Kidney capillary endothelial cell (primary cell): ENCODE data around the gene DNAAF9.

Source experiments
- DNase-seq: peaks from one replicate; pipeline ENCODE4 v3.0.0-alpha.2; 2018; ENCODE audit warnings: low spot score

The DNAAF9 gene

GRCh38 chr20:3410464-3410863 is 3.0 kb upstream of the DNAAF9 start:
- DNase-seq = no peak

GRCh38 chr20:3409417-3409816 is 1.9 kb upstream of the DNAAF9 start:
- DNase-seq = no peak

DNA sequence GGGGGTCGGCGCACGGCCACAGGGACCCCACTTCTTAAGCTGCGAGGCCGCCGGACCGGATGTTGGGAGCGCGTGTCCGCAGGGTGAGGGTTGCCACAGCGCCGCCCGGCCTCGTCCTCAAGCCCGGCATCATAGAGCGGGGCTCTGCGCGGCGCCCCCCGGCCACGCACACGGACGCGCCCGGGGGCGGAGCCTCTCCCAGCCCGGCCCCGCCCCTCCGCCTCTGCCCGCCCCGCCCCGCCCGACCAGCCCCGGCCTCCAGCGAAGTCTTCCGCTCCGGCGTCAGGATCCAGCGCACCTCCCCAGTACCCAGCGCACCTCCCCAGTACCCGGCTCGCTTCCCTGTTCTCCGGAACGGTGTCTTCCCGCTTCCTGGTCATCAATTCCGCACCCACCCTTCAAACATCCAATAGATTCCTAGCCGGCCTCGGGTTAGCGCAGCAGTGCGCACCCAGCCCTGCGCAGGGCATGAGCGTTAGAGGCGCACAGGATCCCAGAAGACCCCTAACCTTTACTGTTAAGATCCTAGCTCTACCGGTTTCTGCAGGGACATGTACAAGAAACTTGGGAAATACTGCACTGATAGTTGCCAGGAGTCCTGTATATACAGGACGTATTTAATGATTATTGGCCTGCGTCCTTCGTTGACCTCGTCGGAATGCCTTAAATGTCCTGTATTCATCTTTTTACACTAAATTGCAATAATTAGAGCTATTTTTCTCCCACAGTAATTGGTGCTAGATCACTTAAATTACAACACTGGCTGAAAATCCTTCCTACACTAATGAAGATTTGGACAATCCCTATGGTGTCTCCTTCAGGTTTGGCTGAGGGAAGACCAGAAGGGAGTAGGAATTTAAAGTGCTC is 535 bp upstream of the DNAAF9 start:
- DNase-seq = peak; percentile 69

- DNase-seq = peak; percentile 6
Measured at GRCh38 chr20:3406481-3407039, 909 bp downstream of the DNAAF9 start.

- DNase-seq = no peak
Measured at GRCh38 chr20:3405696-3406358, 1.6 kb downstream of the DNAAF9 start.

DNA sequence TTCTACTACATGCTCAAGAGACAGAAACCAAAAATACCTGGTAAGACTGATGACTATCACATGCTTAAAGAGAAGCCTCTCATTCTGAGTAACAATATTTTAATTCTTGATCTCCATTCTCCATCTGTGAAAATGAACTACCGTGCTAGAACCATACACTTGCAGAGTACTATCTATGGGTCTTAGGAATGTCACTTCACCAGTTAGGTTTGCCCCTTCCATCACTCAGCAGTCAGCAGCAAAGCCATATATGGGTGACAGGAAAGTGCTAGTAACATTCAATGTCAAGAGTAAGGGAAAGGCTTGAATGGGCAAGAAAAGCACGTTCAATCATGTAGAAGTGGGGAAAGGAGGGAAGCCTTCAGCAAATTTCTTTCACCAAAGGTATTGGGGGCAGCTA is 2.3 kb downstream of the DNAAF9 start:
- no peak for DNase-seq

- DNase-seq = peak; percentile 21
Measured at GRCh38 chr20:3404402-3404801, 3.1 kb downstream of the DNAAF9 start.

DNA sequence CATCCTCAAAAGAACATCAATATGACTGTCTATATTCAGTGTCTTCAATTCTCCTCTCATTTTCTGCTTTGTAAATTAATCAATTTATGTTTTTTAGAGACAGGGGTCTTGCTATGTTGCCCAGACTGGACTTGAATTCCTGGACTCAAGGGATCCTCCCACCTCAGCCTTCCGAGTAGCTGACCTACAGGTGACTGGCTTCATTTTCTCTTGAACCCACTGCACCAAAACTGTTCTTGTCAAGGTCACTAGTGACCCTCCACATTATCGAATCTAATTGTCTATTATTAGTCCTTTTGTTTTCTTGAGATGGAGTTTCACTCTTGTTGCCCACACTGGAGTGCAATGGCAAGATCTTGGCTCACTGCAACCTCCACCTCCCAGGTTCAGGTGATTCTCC is 3.7 kb downstream of the DNAAF9 start:
- no peak for DNase-seq

- DNase-seq = no peak
Measured at GRCh38 chr20:3402453-3402852, 5.0 kb downstream of the DNAAF9 start.

GRCh38 chr20:3400260-3401155 is 7.0 kb downstream of the DNAAF9 start:
- no peak for DNase-seq

DNA sequence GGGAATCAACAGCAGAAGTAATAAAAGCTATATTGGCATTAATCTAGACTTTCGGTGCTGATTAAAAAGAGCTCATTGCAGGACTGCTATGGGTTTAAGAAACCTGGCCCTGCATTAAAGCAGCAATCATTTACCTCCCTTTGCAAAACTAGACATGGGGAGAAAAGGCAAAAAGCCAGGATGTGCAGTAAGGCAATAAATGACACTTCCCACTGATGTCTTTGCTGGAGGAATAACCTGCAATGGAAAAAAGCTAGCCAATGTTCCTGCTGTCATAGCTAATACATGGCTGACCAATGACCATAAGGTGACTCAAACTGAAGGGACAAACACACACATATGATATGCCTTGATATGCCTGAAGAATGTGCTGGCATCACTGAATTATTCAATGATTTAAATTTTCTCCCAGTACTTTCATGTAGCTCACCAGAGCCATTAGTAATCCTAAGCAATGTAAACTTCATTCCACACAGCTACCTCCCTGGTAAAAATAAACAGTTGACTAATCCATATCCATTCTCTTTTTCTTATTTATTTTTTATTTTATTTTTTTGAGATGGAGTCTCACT is 8.7 kb downstream of the DNAAF9 start:
- DNase-seq = no peak

DNA sequence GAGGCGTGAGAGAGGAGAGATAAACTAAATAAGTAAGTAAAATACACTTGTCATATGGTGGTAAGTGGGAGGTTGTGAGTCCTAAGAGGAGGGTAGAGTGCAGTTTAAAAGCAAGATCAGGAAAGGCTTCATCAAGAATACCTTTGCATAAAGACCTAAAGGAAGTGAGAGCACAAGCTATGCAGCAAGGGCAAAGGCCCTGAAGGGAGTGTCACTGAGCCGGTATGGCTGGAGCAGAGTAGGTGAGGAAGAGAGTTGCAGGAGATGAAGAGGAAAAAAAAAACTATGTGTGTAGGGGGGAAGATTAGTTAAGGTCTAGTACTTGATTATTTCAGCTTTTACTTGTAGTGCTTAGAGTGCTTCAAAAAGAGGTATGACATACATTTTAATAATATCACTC is 11.0 kb downstream of the DNAAF9 start:
- DNase-seq = no peak

DNA sequence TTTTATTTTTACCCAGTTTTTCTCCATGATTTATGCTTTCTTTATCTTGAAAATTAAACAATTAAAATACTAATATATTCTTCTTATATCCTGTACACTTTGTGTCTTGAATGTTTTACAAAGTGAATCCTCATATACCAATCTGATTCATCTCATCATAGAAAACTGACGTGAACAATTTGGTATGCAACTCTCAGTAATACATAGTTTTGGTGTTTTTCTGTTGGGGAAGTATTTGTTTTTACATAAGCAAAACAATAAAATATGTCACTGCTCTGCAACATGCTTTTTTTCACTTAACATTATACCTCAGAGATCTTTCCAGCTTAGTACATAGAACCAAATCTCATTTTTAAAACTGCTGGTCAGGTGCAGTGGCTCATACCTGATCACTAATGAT is 14.7 kb downstream of the DNAAF9 start:
- DNase-seq = no peak

DNA sequence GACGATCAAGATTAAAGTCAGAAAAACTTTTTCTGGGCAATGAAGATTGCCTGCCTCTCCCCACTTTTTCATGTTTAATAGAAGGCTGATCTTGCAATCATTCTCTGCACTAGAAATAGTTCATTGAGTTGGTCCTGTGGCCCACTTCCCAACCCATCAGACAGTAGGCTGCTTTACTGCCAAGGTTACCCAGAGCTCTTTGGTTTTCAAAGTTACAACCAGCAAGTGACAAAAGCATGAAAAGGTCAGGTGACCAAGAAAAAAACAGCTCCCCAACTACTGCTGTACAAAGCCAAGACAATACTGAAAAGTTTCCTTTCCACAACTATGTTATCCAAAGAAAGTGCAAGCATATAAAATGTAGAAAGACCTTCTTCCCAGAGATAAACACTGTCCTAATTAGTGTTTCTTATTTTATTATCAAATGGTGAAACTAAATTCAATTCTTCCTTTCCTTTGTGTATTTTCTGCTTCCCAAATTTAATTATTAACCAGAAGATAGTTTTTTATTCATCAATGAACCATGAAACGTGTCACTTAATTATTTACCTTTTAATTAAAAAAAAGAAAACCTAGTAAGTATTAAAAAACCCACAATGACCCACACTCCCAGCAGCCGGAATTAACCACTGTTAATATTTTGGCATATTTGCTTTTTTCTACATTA is 16.6 kb downstream of the DNAAF9 start:
- no peak for DNase-seq

DNA sequence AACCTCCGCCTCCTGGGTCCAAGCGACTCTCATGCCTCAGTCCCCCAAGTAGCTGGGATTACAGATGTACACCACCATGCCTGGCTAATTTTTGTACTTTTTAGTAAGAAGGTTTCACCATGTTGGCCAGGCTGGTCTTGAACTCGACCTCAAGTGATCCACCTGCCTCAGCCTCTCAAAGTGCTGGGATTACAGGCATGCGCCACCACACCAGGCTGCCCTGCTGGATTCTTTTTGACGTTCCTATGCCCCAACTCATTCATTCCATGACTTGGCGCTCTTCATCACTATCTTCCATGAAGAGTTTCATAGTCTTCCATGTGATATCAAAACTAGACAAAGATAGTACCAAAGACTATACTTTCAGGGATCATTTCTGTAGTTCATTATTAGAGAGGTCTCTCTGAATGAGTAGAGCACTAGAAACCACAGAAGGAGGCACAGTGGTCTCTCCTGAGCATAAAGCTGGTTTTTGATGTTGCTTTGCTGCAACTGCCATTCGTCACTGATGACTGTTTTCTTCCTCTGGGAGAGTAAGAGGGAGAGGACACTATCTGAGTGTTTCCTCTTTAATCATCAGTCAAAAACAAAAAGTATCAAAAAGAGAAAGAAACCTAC is 23.5 kb downstream of the DNAAF9 start:
- DNase-seq = peak; percentile 23

GRCh38 chr20:3382836-3383235 is 24.6 kb downstream of the DNAAF9 start:
- DNase-seq = no peak

GRCh38 chr20:3380228-3381070 is 27.0 kb downstream of the DNAAF9 start:
- DNase-seq = no peak

DNA sequence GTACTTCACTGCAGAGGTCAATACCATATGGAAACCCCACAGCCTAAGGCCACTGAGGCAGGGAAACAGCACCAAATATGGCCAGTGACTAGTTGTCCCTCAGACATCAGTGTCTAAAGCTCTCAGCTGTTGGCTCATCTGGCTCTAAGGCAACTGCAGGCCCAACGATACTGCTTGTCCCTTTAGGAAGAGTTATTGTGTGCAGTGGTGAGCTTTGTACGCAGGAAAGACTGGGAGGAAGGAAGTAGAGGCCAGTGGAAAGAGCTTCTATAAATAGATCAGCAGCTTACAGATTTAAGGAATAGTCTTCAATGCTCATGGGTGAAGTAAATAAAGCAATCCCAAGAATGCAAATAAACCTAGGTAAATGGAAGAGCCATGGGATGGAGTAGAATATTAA is 29.3 kb downstream of the DNAAF9 start:
- peak; percentile 26 for DNase-seq

DNA sequence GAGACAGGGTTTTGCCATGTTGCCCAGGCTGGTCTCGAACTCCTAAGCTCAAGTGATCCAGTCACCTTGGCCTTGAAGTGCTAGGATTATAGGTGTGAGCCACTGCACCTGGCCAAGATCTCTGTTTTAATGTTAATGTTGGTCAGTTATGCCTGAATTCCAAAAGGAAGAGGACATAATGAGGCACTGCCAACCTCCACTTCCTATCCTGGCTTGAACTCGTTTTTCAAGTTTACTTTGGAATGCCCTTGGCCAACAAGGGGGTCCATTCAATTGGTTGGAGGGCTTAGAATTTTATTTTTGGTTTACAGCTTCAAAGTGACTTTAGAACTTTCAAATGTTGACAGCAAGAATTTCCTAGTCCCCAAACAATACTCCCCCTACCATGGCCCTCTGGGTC is 29.8 kb downstream of the DNAAF9 start:
- no peak for DNase-seq

DNA sequence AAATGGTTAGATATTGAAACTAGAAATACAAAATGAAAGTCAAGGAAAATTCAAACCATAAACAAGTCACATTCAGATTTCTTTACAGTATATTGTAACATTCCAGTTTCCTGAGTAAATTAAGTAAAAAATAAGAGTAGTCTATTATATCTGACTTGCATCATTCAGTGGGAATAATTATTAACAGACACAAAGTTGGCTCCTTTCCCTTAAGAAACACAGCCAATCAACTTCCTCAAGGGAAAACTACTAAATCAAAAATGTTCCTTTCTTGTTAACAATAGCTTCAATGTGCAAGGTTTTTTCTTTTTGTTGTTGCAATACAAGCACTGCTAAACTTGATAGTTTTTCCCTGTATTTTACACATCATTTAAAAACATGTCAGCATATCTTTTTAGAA is 33.2 kb downstream of the DNAAF9 start:
- no peak for DNase-seq
